Activated B cell treated with CpG ODN at 0.5 μM for 24 hours (primary cell): ENCODE measurements around the gene TYMS. TPM values are rescaled to one million over a fixed set of nuclear protein-coding genes. Genes with fewer than 3 reads are reported as not detected.

Source experiments
- ATAC-seq: fragments of 200-7000 bp; cut with Tn5 transposase; one replicate; pipeline ENCODE4 v1.10.0; 2021; ENCODE audit warnings: low read depth, mild to moderate bottlenecking, moderate library complexity
- CTCF ChIA-PET: fragments of 350-600 bp; sonication (Branson Sonifier 250); formaldehyde crosslinking; loops from one replicate; lab custom pipeline; 2021; ENCODE audit warnings: antibody characterized with exemption; lab: Charles Lee
- POLR2A ChIA-PET: fragments of 350-600 bp; sonication (Branson Sonifier 250); formaldehyde crosslinking; loops from one replicate; lab custom pipeline; 2021; ENCODE audit warnings: antibody characterized with exemption; lab: Charles Lee
- DNase-seq: peaks from one replicate; pipeline ENCODE4 v3.0.0; 2022
- H3K27ac Mint-ChIP-seq: one replicate; pipeline ENCODE4 v1.8.0; 2020; ENCODE audit warnings: mixed read lengths
- H3K27me3 Mint-ChIP-seq: one replicate; pipeline ENCODE4 v1.8.0; 2021; ENCODE audit warnings: mixed read lengths
- H3K36me3 Mint-ChIP-seq: one replicate; pipeline ENCODE4 v1.8.0; 2021; ENCODE audit warnings: low read depth, mixed read lengths
- H3K4me1 Mint-ChIP-seq: one replicate; pipeline ENCODE4 v1.8.0; 2021; ENCODE audit warnings: mixed read lengths
- H3K4me3 Mint-ChIP-seq: one replicate; pipeline ENCODE4 v1.8.0; 2020; ENCODE audit warnings: mild to moderate bottlenecking, mixed read lengths
- H3K9me3 Mint-ChIP-seq: one replicate; pipeline ENCODE4 v1.8.0; 2020; ENCODE audit warnings: mixed read lengths
- CTCF ChIP-seq: fragments of 200-600 bp; IDR thresholded peaks from one replicate; pipeline ENCODE4 v1.8.0; 2022; ENCODE audit warnings: antibody characterized with exemption, mild to moderate bottlenecking
- intact Hi-C: fragments of 100-400 bp; cut with micrococcal nuclease; formaldehyde crosslinking; loops from one replicate; pipeline ENCODE4 v1.15.1; 2024
- total RNA-seq: library from RNA; stranded (reverse); gene quantifications from 2 replicates; pipeline ENCODE4 v1.2.3, GENCODE V29; 2022

Gene TYMS
- total RNA-seq, 1 donor from 2014 or later: 4.0 TPM

DNA sequence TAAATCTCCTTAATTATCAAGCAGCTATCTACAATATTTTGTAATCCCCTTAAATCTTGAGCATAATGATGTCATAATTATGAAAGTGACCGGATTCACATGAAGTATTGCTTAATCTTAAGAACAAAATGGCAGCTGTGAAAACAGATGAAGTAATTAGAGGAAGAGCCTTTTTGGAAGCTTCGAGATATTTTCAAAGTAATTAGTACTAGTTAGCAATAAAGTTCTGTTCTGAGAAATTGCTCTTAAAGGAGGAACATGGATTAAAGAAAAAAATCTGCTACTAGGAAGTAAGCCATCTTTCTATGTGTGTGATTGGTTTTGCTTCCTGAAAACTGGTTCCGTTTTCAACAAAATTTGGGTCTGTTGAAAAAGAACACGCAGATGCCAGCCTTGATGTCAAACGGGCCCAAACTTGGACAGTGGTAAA is 42.3 kb upstream of the TYMS start:
- ChIA-PET POLR2A (no interaction called here), CTCF (interaction anchor here (1.3 to 5.0 kb wide), 2 partner anchors 10 to 13 kb away, joined by 3 to 20 read pairs; no protein-coding TSS in a partner anchor)
- Mint-ChIP-seq H3K4me3 (no peak overlapping the region), H3K9me3 (no peaks in the 10 kb centered on the region), H3K27ac (no peak overlapping the region), H3K27me3 (peaks cover 6% of the 10 kb centered on the region), H3K4me1 (no peaks in the 10 kb centered on the region), H3K36me3 (no peaks in the 10 kb centered on the region)
- no peak for ATAC-seq
- no peak for TF ChIP-seq CTCF
- intact Hi-C loops: no loop called here
- no peak for DNase-seq

- no peaks in the 10 kb centered on the region for H3K9me3 Mint-ChIP-seq
- H3K27ac Mint-ChIP-seq: no peak overlapping the region
- no peak overlapping the region for H3K4me3 Mint-ChIP-seq
- no peak for TF ChIP-seq CTCF
- ATAC-seq (no peak), DNase-seq (no peak)
- intact Hi-C loops: no loop called here
- H3K4me1 Mint-ChIP-seq: no peaks in the 10 kb centered on the region
- H3K27me3 Mint-ChIP-seq: peaks cover 2% of the 10 kb centered on the region
- no peaks in the 10 kb centered on the region for H3K36me3 Mint-ChIP-seq
- ChIA-PET POLR2A (no interaction called here), CTCF (interaction anchor here (1.3 to 5.0 kb wide), 2 partner anchors 10 to 13 kb away, joined by 3 to 20 read pairs; no protein-coding TSS in a partner anchor)
Measured at GRCh38 chr18:615773-616172, 41.7 kb upstream of the TYMS start.

DNA sequence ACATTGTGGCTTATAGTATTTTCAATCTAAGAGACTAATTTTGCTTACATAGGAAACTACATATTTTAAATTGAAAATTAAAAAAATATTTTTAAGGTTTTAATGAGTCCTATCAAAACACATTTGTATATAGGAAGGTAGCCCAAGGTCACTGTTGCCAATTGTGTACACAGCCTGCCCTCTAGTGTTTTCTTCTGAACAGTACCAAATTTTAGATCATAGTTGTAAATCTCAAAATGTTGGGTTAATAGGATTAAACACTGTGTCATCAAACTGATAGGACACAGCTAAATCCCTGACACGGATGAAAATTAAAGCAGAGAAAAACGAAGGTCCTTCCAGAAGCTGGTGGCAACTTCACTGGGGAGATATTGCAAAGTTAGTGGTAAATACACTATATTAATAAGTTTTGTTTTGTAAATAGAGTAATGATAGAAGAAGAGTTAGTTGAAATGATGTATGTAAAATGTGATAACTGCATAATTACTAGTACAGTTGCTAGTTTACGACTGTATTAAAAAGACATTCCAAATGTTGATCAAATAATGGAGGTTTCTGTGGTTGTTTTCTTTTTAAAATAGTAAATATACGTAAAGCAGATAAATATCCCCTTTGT is 41.0 kb upstream of the TYMS start:
- Mint-ChIP-seq H3K27ac (no peak overlapping the region), H3K4me1 (no peaks in the 10 kb centered on the region), H3K27me3 (peaks cover 2% of the 10 kb centered on the region), H3K9me3 (no peaks in the 10 kb centered on the region), H3K4me3 (no peak overlapping the region), H3K36me3 (no peaks in the 10 kb centered on the region)
- no peak for DNase-seq
- TF ChIP-seq CTCF: no peak
- no peak for ATAC-seq
- CTCF ChIA-PET: interaction anchor here (0.5 to 5.0 kb wide), 3 partner anchors 9 to 25 kb away, joined by 3 to 20 read pairs (median 3); no protein-coding TSS in a partner anchor
- intact Hi-C loops: no loop called here
- POLR2A ChIA-PET: no interaction called here

DNA sequence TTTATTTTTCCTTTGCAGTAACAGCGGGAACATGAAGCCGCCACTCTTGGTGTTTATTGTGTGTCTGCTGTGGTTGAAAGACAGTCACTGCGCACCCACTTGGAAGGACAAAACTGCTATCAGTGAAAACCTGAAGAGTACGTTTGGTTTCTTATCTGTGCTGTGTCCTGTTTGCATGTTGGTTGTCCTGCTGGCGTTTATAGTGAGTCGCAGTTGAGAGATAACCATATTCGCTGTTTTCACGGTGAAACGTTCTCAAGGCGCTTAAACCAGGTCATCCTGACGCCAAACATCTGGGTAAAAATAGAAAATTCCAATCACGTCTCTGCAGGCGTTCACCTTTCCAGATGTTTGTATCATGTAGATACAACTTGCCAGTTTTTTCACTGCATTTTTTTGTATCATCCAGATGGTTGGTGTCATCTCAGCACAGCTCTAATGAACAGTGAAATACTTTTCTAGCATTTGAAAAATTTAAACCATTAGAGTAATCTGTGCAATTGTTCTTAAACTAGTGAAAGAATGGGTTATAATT is 39.4 kb upstream of the TYMS start:
- no peaks in the 10 kb centered on the region for H3K36me3 Mint-ChIP-seq
- intact Hi-C loops: no loop called here
- ChIA-PET POLR2A (no interaction called here), CTCF (interaction anchor here (1.4 kb wide), 1 partner anchor 9 kb away, joined by 5 read pairs; no protein-coding TSS in a partner anchor)
- DNase-seq (no peak), ATAC-seq (no peak)
- H3K27me3 Mint-ChIP-seq: peaks cover 2% of the 10 kb centered on the region
- no peaks in the 10 kb centered on the region for H3K4me1 Mint-ChIP-seq
- no peak overlapping the region for H3K4me3 Mint-ChIP-seq
- H3K27ac Mint-ChIP-seq: no peak overlapping the region
- no peak for TF ChIP-seq CTCF
- H3K9me3 Mint-ChIP-seq: no peaks in the 10 kb centered on the region

DNA sequence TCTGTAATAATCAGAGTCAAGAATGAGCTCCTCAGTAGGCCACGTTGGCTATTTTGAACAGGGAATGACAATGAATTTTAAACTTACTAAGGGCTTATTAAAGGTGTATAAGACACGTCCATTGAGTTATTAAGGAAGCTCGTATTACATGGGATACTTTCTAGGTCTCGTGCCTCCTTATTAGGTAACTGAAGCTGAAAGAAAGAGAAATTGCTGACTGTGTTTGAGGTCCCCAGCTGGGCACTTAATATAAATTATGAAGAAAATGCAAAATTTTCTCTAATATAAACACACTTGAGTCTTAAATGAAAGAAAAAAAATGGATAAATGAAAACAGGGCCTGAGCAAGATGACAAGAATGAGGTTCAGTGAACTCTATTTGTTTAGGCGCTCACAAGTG is 38.8 kb upstream of the TYMS start:
- intact Hi-C loops: no loop called here
- POLR2A ChIA-PET: no interaction called here

More for the DNA sequence above, 38.8 kb upstream of the TYMS start:
- no peaks in the 10 kb centered on the region for H3K4me1 Mint-ChIP-seq
- H3K9me3 Mint-ChIP-seq: no peaks in the 10 kb centered on the region
- no peak for ATAC-seq
- no peaks in the 10 kb centered on the region for H3K36me3 Mint-ChIP-seq
- H3K27me3 Mint-ChIP-seq: peaks cover 2% of the 10 kb centered on the region
- DNase-seq: no peak
- CTCF ChIA-PET: interaction anchor here (1.4 kb wide), 1 partner anchor 9 kb away, joined by 5 read pairs; no protein-coding TSS in a partner anchor
- TF ChIP-seq CTCF: no peak
- no peak overlapping the region for H3K4me3 Mint-ChIP-seq
- H3K27ac Mint-ChIP-seq: no peak overlapping the region
